ENCODE data around the gene TOR1B. TPM values are rescaled to one million over a fixed set of nuclear protein-coding genes. Genes with fewer than 3 reads are reported as not detected.

The TOR1B gene
- polyA plus RNA-seq, 1 experiment = 31.0 TPM

GRCh38 chr9:129803676-129804060, 684 bp downstream of the TOR1B start:
- POLR2A ChIA-PET = no interaction called here
- DNase-seq (ENCODE audit: low read depth, low spot score) = no peak
- H3K9me3 ChIP-seq (ENCODE audit: control insufficient read depth, insufficient read depth, low read length) = no peaks in the 10 kb centered on the region
- CTCF ChIA-PET = interaction anchor here (0.9 to 2.9 kb wide), 4 partner anchors 13 to 162 kb away, joined by 3 to 7 read pairs (median 4); no protein-coding TSS in a partner anchor
- H3K4me3 ChIP-seq (ENCODE audit: low read depth, low read length) = peak overlapping the region; percentile 73
- H3K27ac ChIP-seq (ENCODE audit: low read depth, low read length) = no peak overlapping the region
- no peaks in the 10 kb centered on the region for H3K27me3 ChIP-seq (ENCODE audit: control insufficient read depth, insufficient read depth, low read length)
- no peak for TF ChIP-seq CTCF (IDR thresholded peaks at IDR 0.05; ENCODE audit: low read depth, low read length)

- CTCF ChIA-PET = no interaction called here
- Histone ChIP-seq H3K27ac (ENCODE audit: low read depth, low read length) (no peak overlapping the region), H3K4me3 (ENCODE audit: low read depth, low read length) (no peak overlapping the region), H3K9me3 (ENCODE audit: control insufficient read depth, insufficient read depth, low read length) (no peaks in the 10 kb centered on the region), H3K27me3 (ENCODE audit: control insufficient read depth, insufficient read depth, low read length) (no peaks in the 10 kb centered on the region)
- DNase-seq (ENCODE audit: low read depth, low spot score) = no peak
- POLR2A ChIA-PET = interaction anchor here (0.7 kb wide), 1 partner anchor 878 kb away, joined by 4 read pairs; no protein-coding TSS in a partner anchor
- no peak for TF ChIP-seq CTCF (IDR thresholded peaks at IDR 0.05; ENCODE audit: low read depth, low read length)
Observed at GRCh38 chr9:129806061-129806460, 3.1 kb downstream of the TOR1B start.

GRCh38 chr9:129809346-129809745, 6.4 kb downstream of the TOR1B start:
- ChIA-PET POLR2A (no interaction called here), CTCF (no interaction called here)
- H3K9me3 ChIP-seq (ENCODE audit: control insufficient read depth, insufficient read depth, low read length) = no peaks in the 10 kb centered on the region
- no peak overlapping the region for H3K4me3 ChIP-seq (ENCODE audit: low read depth, low read length)
- no peak overlapping the region for H3K27ac ChIP-seq (ENCODE audit: low read depth, low read length)
- TF ChIP-seq CTCF (IDR thresholded peaks at IDR 0.05; ENCODE audit: low read depth, low read length) = no peak
- no peaks in the 10 kb centered on the region for H3K27me3 ChIP-seq (ENCODE audit: control insufficient read depth, insufficient read depth, low read length)
- DNase-seq (ENCODE audit: low read depth, low spot score) = no peak

- Histone ChIP-seq H3K4me3 (ENCODE audit: low read depth, low read length) (no peak overlapping the region), H3K27me3 (ENCODE audit: control insufficient read depth, insufficient read depth, low read length) (no peaks in the 10 kb centered on the region), H3K27ac (ENCODE audit: low read depth, low read length) (no peak overlapping the region), H3K9me3 (ENCODE audit: control insufficient read depth, insufficient read depth, low read length) (no peaks in the 10 kb centered on the region)
- CTCF ChIA-PET = no interaction called here
- POLR2A ChIA-PET = interaction anchor here (0.5 kb wide), 1 partner anchor 1813 kb away, joined by 4 read pairs; no protein-coding TSS in a partner anchor
- no peak for TF ChIP-seq CTCF (IDR thresholded peaks at IDR 0.05; ENCODE audit: low read depth, low read length)
- DNase-seq (ENCODE audit: low read depth, low spot score) = no peak
Observed at GRCh38 chr9:129810116-129810515, 7.1 kb downstream of the TOR1B start.

GRCh38 chr9:129810788-129811187, 7.8 kb downstream of the TOR1B start:
- H3K9me3 ChIP-seq (ENCODE audit: control insufficient read depth, insufficient read depth, low read length) = no peaks in the 10 kb centered on the region
- no peak for TF ChIP-seq CTCF (IDR thresholded peaks at IDR 0.05; ENCODE audit: low read depth, low read length)
- POLR2A ChIA-PET = interaction anchor here (0.5 to 0.6 kb wide), 3 partner anchors 260 to 1814 kb away, joined by 3 to 4 read pairs (median 3); no protein-coding TSS in a partner anchor
- no peak for DNase-seq (ENCODE audit: low read depth, low spot score)
- CTCF ChIA-PET = no interaction called here
- H3K27me3 ChIP-seq (ENCODE audit: control insufficient read depth, insufficient read depth, low read length) = no peaks in the 10 kb centered on the region
- H3K27ac ChIP-seq (ENCODE audit: low read depth, low read length) = no peak overlapping the region
- no peak overlapping the region for H3K4me3 ChIP-seq (ENCODE audit: low read depth, low read length)
